RCC 7860 (cell line): ENCODE measurements around the gene RNF144A.

Source experiments
- DNase-seq: peaks from one replicate; pipeline ENCODE4 v3.0.0-alpha.2; 2015; ENCODE audit warnings: low spot score
- FAIRE-seq: peaks from 2 replicates; lab custom pipeline; 2012; peaks lifted over from hg19 to GRCh38; lab: Jason Lieb, UNC

RNF144A gene

DNA sequence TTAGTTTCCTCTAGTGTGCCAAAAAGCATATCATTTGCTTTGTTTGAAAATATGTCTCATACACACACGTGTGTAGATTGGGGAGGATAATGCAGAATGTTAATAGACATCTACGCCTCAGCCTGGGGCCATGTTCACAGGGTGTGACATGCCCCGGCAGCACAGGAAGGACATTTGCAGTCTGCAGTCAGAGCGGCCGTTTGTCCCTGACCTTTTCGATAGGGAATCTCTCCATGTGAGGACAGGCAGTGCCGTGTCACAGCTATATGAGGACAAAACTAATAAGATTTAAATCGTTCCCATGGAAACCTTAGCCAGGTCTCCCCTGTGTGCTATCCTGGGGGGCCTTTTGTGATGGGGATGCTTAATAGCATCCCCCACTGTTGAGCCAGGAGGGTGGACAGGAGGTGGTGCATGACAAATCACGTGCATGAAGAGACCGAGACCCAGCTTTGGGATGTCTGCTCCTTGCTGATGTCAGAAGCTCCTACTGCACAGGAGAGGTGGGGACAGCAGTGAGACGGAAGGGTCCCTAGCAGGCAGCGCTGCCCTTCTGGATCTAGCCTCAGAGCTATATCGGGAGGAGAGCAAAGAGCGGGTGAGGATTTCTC is 100.6 kb downstream of the RNF144A start:
- FAIRE-seq, result no peak
- no peak for DNase-seq

- DNase-seq (no peak), FAIRE-seq (no peak)
These were observed 101.1 kb downstream of the RNF144A start for GRCh38 chr2:7018282-7018701.

GRCh38 chr2:7018767-7019166 is 101.6 kb downstream of the RNF144A start:
- DNase-seq (no peak), FAIRE-seq (no peak)

GRCh38 chr2:7019191-7019590 is 102.0 kb downstream of the RNF144A start:
- no peak for FAIRE-seq
- no peak for DNase-seq

GRCh38 chr2:7020059-7020458 is 102.8 kb downstream of the RNF144A start:
- DNase-seq (no peak), FAIRE-seq (no peak)

GRCh38 chr2:7020468-7020867 is 103.3 kb downstream of the RNF144A start:
- no peak for DNase-seq
- no peak for FAIRE-seq

- DNase-seq (no peak), FAIRE-seq (no peak)
These were observed 103.8 kb downstream of the RNF144A start for GRCh38 chr2:7020939-7021470.

- FAIRE-seq, result no peak
- DNase-seq, result no peak
These were observed 105.5 kb downstream of the RNF144A start for GRCh38 chr2:7022492-7023385.

- FAIRE-seq, result peak; percentile 48
- DNase-seq, result no peak
These were observed 106.3 kb downstream of the RNF144A start for GRCh38 chr2:7023542-7023941.

GRCh38 chr2:7024261-7024660 is 107.0 kb downstream of the RNF144A start:
- DNase-seq (no peak), FAIRE-seq (no peak)

DNA sequence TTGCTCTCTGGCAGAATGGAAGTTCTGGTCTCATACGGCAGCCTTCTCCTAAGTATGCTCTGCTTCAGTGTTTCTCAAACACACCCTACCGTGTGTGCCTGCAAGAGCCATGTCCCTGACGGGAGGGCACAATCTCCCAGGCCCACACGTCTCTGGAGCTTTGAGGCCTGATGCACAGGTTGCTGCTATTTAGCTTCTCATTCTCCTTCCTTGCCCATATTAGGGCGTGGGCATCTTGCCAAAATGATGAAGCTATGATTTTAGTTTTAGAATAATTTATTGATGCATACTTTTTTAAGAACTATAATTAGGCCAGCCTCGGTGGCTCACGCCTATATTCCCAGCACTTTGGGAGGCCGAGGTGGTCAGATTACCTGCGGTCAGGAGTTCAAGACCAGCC is 107.9 kb downstream of the RNF144A start:
- DNase-seq (no peak), FAIRE-seq (no peak)

GRCh38 chr2:7026742-7027141 is 109.5 kb downstream of the RNF144A start:
- no peak for FAIRE-seq
- no peak for DNase-seq

GRCh38 chr2:7027411-7027810 is 110.2 kb downstream of the RNF144A start:
- DNase-seq, result no peak
- FAIRE-seq, result no peak

GRCh38 chr2:7027956-7028655 is 110.9 kb downstream of the RNF144A start:
- DNase-seq (no peak), FAIRE-seq (no peak)

- FAIRE-seq, result no peak
- no peak for DNase-seq
These were observed 111.6 kb downstream of the RNF144A start for GRCh38 chr2:7028846-7029245.

- FAIRE-seq (no peak), DNase-seq (no peak)
These were observed 112.3 kb downstream of the RNF144A start for GRCh38 chr2:7029291-7030059.

GRCh38 chr2:7030810-7031209 is 113.6 kb downstream of the RNF144A start:
- FAIRE-seq (no peak), DNase-seq (no peak)

- DNase-seq (no peak), FAIRE-seq (no peak)
These were observed 114.5 kb downstream of the RNF144A start for GRCh38 chr2:7031547-7032245.

DNA sequence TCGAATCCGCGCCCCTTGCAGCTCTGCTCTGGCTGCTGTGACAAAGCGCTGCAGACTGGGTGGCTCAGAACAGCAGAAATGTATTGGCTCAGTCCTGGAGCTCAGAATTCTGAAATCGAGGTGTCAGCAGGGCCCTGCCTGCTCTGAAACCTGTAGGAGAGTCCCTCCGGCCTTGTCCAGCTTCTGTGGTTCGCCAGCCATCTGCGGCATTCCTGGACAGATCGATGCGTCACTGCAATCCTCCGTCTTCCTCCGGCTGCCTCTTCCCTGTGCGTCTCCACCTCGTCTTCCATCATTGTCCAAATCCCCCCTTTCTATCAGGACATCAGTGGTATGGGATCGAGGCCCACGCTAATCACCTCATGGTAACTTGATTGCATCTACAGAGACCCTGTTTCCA is 115.2 kb downstream of the RNF144A start:
- DNase-seq (no peak), FAIRE-seq (no peak)
